ENCODE measurements around the gene FLNC.

The FLNC gene

DNA sequence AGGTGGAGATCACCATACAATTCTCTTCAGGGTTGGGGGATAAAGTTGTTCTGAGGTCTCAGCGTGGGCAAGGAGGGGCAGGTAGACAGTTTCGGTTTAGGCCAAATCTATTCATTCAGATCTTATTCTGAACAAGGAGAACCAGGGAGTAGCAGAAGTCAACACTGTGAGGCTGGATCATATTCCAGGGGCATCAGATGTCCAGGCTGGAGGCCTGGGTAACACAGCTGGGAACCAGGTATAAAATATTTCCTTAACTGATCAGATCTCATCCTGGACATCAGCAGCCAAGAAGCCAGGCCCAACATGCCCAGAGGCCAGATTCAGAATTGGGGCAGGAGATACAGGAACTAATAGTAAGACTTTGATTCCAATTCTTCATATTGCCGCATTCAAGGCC, 19.2 kb upstream of the FLNC start:
- Histone ChIP-seq H3K27ac (ENCODE audit: low read depth, low read length) (no peak overlapping the region), H4K20me1 (ENCODE audit: control insufficient read depth, insufficient read depth, low read depth, low read length) (no peaks in the 10 kb centered on the region), H3K79me2 (ENCODE audit: control insufficient read depth, low read length) (no peaks in the 10 kb centered on the region), H3K4me3 (ENCODE audit: low read length) (no peak overlapping the region), H3K9me2 (replicated peaks; ENCODE audit: control insufficient read depth, low read length) (no peaks in the 10 kb centered on the region), H3K27me3 (ENCODE audit: control insufficient read depth, low read length) (no peaks in the 10 kb centered on the region), H3K4me1 (ENCODE audit: control insufficient read depth, low read length) (peaks cover 11% of the 10 kb centered on the region), H3K9me3 (ENCODE audit: control insufficient read depth, insufficient read depth, low read length) (no peaks in the 10 kb centered on the region), H3K36me3 (ENCODE audit: control insufficient read depth, low read length) (peaks cover 19% of the 10 kb centered on the region; the same call in 1 of the 2 replicates), H3K4me2 (ENCODE audit: low read length) (no peak overlapping the region), H3F3A (ENCODE audit: control insufficient read depth, insufficient read depth) (no peaks in the 10 kb centered on the region)
- TF ChIP-seq EZH2phosphoT487 (IDR thresholded peaks at IDR 0.05; ENCODE audit: borderline replicate concordance, low read length) = no peak
- TF ChIP-seq, protein P1, sequence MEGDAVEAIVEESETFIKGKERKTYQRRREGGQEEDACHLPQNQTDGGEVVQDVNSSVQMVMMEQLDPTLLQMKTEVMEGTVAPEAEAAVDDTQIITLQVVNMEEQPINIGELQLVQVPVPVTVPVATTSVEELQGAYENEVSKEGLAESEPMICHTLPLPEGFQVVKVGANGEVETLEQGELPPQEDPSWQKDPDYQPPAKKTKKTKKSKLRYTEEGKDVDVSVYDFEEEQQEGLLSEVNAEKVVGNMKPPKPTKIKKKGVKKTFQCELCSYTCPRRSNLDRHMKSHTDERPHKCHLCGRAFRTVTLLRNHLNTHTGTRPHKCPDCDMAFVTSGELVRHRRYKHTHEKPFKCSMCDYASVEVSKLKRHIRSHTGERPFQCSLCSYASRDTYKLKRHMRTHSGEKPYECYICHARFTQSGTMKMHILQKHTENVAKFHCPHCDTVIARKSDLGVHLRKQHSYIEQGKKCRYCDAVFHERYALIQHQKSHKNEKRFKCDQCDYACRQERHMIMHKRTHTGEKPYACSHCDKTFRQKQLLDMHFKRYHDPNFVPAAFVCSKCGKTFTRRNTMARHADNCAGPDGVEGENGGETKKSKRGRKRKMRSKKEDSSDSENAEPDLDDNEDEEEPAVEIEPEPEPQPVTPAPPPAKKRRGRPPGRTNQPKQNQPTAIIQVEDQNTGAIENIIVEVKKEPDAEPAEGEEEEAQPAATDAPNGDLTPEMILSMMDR (IDR thresholded peaks at IDR 0.05; ENCODE audit: low read depth, low read length, poor library complexity, severe bottlenecking) = no peak

DNA sequence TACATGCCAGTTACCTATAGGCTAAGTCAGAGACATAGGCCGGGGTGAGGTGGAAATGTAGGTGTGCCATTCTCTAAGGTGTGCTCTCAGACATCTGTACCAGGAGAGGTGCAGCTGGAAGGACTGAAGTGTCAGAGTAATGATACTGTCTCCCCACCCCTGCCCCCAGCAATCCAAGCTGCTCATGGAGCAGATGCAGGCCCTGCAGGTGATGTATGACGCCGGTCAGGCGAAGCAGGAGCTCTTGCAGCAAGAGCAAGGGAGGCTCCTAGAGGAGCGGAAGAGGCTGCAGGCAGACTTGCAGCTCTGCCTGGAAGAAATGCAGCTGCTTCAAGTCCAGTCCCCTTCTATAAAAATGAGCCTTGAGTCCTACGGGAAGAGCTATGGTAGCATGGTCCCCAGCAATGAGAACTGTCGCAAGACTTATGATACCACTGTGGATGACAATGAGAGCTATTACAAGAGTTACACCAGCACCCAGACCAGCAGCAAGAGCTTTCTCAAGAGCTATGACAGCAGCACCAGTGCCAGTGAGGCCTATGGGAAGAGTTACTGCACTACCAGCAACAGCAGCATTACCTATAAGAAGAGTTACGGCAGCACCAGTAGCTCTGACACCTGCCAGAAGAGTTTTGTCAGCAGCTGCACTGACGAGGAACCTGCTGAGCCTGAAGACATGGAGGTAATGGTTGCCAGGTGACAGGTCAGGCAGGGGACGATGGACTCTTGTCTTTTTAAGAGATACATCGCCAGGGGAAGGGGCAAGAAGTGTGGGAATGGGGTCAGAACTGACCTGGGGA, 18.4 kb upstream of the FLNC start:
- no peak for TF ChIP-seq EZH2phosphoT487 (IDR thresholded peaks at IDR 0.05; ENCODE audit: borderline replicate concordance, low read length)
- TF ChIP-seq, protein P1 (IDR thresholded peaks at IDR 0.05; ENCODE audit: low read depth, low read length, poor library complexity, severe bottlenecking) = no peak
- Histone ChIP-seq H3K36me3 (ENCODE audit: control insufficient read depth, low read length) (peaks cover 12% of the 10 kb centered on the region; the same call in 1 of the 2 replicates), H4K20me1 (ENCODE audit: control insufficient read depth, insufficient read depth, low read depth, low read length) (no peaks in the 10 kb centered on the region), H3K9me2 (replicated peaks; ENCODE audit: control insufficient read depth, low read length) (no peaks in the 10 kb centered on the region), H3K9me3 (ENCODE audit: control insufficient read depth, insufficient read depth, low read length) (no peaks in the 10 kb centered on the region), H3K27ac (ENCODE audit: low read depth, low read length) (no peak overlapping the region), H3K79me2 (ENCODE audit: control insufficient read depth, low read length) (no peaks in the 10 kb centered on the region), H3K4me1 (ENCODE audit: control insufficient read depth, low read length) (peaks cover 11% of the 10 kb centered on the region), H3K4me2 (ENCODE audit: low read length) (no peak overlapping the region), H3K27me3 (ENCODE audit: control insufficient read depth, low read length) (no peaks in the 10 kb centered on the region), H3F3A (ENCODE audit: control insufficient read depth, insufficient read depth) (no peaks in the 10 kb centered on the region), H3K4me3 (ENCODE audit: low read length) (no peak overlapping the region)

- no peak overlapping the region for H3K4me2 ChIP-seq (ENCODE audit: low read length)
- H3K36me3 ChIP-seq (ENCODE audit: control insufficient read depth, low read length) = peaks cover 7% of the 10 kb centered on the region; the same call in 1 of the 2 replicates
- no peak overlapping the region for H3K27ac ChIP-seq (ENCODE audit: low read depth, low read length)
- peaks cover 11% of the 10 kb centered on the region for H3K4me1 ChIP-seq (ENCODE audit: control insufficient read depth, low read length)
- no peaks in the 10 kb centered on the region for H4K20me1 ChIP-seq (ENCODE audit: control insufficient read depth, insufficient read depth, low read depth, low read length)
- no peaks in the 10 kb centered on the region for H3F3A ChIP-seq (ENCODE audit: control insufficient read depth, insufficient read depth)
- no peak for TF ChIP-seq EZH2phosphoT487 (IDR thresholded peaks at IDR 0.05; ENCODE audit: borderline replicate concordance, low read length)
- TF ChIP-seq, protein P1 (IDR thresholded peaks at IDR 0.05; ENCODE audit: low read depth, low read length, poor library complexity, severe bottlenecking) = no peak
- no peaks in the 10 kb centered on the region for H3K9me2 ChIP-seq (replicated peaks; ENCODE audit: control insufficient read depth, low read length)
- no peaks in the 10 kb centered on the region for H3K27me3 ChIP-seq (ENCODE audit: control insufficient read depth, low read length)
- no peaks in the 10 kb centered on the region for H3K79me2 ChIP-seq (ENCODE audit: control insufficient read depth, low read length)
- no peak overlapping the region for H3K4me3 ChIP-seq (ENCODE audit: low read length)
- H3K9me3 ChIP-seq (ENCODE audit: control insufficient read depth, insufficient read depth, low read length) = no peaks in the 10 kb centered on the region
Observed at GRCh38 chr7:128812514-128813168, 17.6 kb upstream of the FLNC start.

Measured in DOHH2 (cell line).